ENCODE data around the gene HCFC1.

HCFC1 gene

DNA sequence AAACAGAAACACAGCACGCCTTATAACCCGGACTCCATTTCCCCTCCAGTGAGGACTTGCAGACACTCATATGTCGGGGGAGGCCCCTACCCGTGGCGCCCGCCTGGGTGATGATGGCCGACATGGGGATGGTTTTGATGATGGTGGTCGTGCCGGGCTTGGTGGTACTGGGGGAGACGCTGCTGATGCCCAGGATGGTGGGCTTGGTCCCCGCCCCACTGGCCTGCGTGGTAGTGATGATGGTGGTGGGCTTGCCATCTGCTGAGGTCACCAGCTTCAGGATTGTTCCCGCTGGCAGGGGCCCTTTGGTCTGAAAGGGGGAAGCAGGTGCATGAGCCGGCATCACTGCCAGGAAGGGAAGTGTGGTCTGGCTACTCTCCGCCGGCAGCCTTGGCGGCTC is 14.4 kb downstream of the HCFC1 start:
- no peak for DNase-seq (ENCODE audit: low read depth)

DNA sequence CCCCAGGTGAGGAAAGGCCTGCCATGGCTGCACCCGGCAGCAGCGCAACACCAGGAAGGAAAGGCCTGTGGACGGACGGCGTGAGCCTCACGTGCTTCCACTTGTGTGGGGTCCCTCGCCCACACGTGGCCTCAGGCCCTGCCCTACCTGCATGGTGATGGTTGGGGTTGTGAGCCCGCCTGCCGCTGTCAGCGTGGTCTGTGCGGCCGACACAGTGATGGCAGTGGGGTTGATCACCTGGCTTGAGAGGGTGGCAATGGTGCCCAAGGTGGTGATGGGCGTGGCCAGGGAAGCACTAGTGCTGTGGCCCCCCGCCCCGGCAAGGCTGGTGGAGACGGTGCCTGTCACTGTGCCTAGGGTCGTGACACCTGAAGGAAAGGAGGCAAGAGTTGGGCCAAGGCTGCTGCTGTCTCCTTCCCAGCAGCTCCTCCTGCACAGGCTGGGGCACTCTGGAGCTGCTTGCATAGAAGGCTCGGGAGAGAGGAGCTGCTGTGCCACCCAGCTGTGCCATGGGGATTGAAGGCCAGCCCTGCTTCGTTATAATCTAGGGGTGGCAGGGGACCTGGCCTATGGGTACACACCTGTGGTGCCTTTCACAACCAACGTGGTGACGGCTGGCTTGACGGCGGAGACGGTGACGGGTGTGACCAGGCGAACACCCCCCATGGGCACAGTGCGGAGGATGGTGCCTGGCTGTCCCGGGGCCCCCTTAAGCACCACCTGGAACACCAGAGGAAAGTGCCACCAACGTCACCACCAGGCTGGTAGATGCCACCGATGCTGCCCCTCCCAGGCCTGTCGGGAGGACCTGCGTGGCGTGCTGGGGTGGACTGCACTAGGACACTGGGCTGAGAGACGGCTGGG is 15.3 kb downstream of the HCFC1 start:
- no peak for DNase-seq (ENCODE audit: low read depth)

DNA sequence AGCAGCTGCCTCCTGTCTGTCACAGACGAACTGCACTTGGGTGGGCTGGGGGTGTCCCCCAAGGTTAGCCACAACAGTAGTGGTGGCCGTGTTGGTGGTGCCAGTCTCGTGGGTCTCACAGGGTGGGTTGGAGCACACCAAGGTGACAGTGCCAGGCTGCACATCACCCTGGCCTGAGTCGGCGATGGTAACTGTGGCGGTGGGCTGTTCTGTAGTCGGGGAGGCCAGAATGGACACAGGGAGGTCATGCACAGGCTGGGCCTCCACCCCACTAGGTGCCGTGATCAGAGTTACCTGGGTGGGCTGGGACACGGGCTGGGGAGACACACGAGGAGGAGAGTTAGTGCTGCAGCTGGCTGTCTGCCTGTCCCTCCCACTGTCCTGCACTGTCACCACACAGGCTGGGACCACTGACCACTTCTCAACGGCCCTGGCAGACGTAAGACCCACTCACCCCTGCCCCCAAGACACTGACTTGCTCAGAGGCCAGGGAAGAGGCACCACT is 16.3 kb downstream of the HCFC1 start:
- no peak for DNase-seq (ENCODE audit: low read depth)

DNA sequence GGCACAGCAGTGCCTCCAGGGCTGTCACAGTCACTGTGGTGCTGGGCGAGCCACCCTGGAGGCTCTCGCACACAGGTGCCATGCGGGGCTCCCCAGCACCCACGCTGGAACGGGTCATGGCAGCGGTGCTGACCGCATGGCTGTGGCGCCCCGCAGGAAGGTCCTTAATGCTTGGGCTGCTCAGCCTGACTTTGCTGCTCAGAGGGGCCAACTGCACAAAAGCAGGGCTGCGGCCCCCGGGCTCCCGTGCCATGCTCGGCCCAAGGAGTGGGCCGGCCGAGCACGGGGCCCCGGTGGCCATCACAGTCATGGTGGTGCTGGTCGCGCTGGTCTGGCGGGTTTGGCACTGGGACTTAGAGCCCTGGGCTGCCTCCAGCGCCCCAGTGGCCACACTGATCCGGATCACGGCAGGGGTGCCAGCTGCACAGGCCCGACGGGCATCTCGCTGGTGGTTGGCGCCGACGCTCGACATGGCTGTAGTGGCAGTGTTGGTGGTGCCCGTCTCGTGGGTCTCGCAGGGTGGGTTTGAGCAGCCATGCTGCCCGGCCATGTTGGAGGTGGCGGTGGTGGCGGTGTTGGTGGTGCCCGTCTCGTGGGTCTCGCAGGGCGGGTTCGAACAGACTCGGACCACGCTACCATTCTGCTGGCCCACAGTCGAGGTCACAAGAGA is 16.9 kb downstream of the HCFC1 start:
- DNase-seq (ENCODE audit: low read depth): no peak

DNA sequence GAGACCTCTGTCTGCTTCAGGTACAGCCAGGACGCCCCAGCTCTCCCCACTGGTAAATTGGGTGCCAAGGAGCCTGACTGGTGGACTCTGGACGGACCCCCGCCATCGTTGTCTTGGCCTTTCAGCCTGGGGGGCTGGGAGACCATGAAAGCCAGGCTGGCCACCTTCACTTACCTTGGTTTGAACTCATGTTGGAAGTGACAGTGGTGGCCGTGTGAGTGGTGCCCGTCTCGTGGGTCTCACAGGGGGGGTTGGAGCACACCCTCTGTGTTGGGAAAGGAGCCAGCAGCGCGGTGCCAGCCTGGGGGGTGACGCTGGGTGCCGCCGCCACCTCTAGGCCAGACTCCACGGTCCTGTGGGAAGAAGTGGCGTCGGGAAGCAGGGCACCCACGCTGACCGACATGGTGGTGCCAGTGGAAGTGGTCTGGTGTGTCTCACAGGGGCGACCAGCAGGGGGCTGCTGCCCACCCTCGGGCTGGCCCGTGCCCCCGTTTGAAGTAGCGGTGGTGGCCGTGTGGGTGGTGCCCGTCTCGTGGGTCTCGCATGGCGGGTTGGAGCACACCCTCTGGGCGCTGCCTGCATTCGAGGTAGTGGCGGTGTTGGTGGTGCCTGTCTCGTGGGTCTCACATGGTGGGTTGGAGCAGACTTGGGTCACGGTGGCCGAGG is 17.6 kb downstream of the HCFC1 start:
- no peak for DNase-seq (ENCODE audit: low read depth)

DNA sequence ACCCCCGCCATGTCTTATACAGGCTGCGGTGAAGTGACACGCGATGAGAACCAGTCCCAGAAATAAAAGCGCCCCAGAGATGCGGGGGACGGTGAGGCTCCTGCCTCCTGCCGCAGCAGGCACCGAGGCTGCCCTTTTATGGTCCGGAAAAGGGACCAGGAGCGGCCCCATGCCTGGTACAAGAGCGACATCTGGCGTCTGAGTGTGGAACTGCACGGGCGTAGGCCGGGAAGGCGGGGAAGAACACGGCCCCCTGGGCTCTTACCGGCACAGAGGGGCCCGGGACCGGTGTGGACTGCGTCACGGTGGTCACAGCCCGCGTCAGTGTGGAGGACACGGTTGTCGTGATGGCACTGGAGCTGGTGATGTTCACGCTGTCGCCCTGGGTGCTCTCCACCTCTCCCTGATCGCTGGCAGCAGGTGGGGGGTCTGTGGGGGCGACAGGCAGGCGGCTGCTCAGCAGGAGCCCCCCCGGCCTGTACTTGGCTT is 18.2 kb downstream of the HCFC1 start:
- DNase-seq (ENCODE audit: low read depth): peak; percentile 64

DNA sequence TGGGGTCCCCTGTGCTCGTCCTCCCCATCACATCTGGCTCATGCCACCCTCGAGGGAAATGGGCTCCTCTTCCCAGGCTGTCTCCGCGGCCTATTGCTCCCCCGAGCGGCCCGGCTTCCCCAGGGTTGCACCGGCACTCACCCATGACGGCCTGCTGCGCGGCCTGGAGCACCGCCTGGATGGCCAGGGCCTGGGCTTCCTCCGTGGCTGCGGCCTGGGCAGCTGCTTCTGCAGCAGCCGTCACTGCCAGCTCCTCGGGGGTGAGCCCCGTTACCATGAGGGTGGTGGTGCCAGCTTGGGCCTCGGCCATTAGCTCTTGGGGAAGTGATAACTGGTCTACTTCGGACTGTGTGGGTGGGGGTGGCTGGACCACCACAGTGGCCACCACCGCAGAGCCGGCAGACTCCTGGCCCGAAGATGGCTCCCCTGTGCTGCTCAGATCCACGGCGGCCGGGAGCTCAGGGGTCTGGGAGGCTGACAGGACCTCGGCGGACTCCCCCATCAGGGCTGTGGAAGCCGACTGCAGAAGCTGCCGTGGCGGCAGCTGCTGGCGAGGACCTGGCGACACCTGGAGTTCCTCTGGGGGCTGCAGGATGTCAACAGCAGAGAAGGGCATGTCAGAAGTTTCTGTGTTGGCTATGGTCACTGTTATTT is 19.1 kb downstream of the HCFC1 start:
- DNase-seq (ENCODE audit: low read depth): no peak

DNA sequence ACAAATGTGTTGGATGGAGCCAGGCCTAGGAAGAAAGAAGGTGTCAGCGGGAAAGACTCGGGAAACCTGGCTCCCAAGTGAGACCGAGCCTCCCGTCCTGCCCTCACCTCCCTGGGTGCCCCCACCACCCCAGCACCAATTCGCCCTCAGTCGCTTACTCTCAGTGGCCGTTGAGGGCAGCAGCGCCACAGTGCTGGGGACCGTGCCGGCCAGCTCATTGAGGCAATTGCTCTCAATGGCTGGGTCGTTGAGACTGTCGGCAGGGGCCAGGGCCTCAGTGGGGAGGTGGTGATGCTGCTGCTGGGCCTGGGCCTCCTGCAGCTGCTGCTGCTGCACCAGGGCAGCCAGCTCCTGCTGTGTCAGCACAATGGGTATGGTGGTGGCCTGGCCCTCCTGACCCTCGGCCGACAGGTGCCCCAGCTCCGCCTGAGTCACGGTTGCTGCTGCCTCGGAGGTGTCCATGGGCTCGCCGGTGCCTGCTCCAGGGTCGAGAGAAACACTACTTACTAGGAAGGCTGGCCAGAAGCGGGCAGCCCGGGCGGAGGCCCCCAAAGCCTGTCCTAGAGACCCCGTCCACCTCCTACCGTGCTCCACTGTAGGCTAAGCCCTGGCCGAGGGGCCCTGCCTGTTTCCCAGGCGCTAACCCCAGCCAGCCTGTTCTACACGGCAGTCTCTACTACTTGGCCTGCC is 19.8 kb downstream of the HCFC1 start:
- DNase-seq (ENCODE audit: low read depth): no peak

DNA sequence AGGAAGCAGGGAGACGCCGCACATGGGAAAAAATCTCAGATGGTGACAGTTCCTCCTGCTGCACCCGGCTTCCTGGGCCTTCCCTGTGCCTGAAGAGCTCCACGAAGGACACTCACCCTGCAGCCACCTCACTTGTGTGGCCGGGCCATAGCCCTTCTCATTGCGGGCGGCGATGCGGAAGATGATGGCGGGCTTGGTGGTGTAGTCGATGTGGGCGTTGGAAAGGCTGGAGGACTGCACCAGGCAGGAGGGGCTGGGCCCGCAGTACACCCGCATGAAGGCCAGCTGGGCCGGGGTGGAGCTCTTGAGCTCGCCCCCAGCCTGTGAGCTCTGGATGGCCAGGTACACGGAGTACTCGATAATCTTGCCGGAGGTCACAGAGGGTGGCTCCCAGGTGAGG is 21.5 kb downstream of the HCFC1 start:
- DNase-seq (ENCODE audit: low read depth): no peak

DNA sequence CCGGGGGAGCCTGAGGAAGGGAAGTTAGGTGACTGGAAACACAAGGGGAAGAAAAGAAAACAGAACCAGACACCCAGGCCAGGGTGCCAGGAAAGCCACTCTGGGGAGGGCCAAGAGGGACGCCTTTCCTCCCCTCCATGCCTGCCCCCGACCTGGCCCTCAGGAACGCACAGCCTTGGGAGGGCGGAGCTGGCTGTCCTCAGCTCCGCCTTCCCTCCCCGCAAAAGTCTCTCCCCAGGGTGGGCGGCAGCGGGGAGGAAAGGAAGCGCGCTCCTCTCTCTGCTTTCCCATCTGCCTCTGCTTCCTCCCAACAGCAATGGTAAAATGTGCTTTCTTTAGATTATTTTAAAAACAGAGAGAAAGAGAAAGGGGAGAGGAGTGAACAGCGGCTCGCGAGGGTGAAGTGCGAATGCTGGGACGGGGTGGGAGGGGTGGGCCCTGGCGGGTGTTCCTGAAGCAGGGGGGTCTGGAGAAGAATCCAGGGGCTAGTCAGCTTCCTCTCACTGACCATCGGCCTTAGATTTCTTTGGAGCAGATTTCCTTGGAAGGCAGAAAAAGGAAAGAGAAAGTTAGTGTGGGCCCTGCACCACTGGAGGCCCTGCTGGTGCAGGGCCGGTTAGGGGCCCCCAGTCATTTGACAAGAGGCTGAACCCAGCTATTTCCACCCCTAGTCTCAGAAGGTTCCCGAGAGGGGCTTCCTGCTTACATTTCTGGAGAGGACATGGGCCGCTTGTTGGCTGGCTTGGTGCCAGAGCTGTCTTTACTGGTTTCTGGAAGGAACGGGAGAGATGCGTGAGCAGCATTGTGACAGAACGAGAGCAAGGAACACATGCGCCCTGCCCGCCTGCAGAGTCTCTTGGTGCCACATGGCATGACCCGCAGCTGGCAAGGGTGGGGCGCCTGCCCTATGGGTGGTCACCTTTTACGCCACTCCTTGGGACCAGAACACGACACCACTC is 22.5 kb downstream of the HCFC1 start:
- DNase-seq (ENCODE audit: low read depth): no peak

DNA sequence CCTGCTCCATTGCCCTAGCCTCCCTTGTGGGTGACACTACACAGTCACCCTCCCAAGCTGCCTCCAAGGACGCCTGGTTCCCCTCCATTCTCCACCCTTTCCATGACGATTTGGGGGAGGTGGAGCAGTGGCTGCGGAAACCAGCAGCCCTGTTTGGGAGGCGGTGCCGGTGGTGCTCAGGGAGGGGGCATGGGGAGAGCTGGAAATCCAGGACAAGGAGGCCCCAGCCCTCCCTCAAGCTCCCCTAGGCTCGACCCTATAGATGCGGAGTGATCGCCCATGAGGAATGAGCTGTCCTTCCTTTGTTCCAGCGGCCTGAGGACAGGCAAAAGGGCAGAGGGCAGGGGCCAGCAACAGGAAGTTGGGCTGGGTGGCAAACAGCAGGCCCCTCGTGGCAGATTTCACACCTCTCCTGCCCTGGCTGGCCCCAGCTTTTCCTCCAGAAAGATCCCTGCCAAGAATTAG is 23.6 kb downstream of the HCFC1 start:
- DNase-seq (ENCODE audit: low read depth): no peak

DNA sequence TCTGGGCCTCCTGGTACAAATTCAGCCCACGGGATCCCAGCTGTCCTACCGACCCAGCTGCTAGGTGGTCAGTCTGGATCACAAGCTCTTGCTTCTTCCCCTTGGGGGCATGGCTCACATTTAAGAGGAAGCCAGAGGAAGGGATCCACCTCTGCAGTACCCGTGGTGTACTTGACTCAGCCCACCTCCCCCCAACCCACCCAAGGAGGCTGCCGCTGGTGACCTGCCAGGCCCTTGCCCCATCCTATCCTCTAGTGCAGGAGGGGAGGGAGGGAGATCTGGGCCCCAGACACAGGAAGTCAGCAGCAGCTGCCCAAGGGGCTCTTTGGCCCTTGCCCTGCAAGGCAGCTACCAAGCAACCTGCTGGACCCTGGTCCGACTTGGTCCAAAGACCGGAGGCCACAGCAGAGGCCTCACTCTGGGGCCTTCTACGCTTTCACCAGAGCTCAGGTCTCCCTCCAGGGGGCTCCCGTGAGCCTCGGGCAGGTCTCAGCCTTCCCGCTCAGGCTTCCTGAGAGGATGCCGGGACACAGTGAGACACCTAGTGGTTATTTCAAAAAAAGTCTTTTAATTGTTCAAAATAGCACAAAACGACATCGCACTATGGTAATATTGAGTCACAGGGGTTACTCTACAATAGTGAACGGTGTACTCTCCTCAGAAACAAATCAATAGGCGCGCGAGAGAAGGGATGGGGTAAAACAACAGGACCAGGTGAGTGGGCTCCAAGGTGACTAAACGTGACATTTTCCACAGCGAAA is 24.4 kb downstream of the HCFC1 start:
- DNase-seq (ENCODE audit: low read depth): peak; percentile 72

DNA sequence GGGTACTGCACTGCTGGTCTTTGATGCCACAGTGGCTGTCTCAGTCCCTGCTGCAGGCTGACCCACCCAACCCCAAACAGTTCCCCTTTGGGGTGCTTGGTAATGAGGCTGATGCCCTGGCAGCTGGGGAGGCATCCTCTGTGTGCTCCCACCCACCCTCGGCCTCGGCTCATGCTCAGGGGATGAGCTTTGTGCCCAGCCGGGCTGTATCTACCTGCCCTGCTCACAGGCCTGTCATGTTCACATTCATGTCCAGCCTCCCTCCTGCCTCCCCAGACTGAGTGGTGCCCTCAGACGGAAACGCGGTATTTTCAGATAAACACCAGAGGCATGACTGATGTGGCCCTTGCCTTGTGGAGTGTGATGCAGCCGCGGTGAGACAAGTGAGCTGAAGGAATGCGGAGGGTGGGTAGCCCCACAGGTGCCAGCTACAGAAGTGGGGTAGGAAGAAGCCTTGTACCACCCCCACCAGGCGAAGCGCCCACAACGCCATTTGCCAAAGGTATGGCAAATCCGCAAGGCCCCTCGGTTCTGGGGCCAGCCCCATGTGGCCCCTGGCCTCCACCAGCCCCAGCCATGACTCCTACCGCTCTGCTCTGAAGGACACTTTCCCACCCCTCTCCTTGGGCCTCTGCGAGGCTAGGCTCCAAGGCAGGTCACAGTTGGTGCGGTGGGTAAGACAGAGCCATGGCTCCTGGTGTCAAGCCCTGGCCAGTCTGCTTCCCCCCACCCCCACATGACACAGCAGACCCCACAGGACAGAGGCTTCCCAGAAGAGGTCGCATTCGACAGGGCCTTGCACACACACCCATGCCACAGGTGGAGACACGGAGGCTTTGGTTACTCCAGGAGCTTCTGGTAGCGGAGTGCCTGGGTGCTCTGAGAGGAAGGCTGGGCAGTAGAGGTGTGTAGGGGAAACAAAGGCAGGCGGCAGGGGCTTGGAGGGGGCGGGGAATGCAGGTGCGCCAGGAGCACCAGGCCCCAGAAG is 25.4 kb downstream of the HCFC1 start:
- DNase-seq (ENCODE audit: low read depth): no peak

DNA sequence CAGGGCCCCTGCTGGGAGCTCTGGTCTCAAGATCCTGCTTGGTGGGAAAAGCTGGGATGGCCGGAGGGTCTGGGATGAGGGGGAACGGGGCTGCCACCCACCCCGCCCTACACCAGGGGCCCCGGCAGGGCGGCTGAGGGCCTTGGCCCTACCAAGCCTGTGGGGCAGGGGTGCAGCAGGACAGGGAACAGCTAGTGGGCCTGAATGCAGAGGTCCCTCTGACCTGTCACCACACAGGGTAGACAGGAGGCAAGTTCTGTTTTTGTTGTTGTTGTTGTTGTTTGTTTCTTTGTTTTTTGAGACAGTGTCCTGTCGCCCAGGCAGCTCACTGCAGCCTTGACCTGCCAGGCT is 26.8 kb downstream of the HCFC1 start:
- DNase-seq (ENCODE audit: low read depth): no peak

DNA sequence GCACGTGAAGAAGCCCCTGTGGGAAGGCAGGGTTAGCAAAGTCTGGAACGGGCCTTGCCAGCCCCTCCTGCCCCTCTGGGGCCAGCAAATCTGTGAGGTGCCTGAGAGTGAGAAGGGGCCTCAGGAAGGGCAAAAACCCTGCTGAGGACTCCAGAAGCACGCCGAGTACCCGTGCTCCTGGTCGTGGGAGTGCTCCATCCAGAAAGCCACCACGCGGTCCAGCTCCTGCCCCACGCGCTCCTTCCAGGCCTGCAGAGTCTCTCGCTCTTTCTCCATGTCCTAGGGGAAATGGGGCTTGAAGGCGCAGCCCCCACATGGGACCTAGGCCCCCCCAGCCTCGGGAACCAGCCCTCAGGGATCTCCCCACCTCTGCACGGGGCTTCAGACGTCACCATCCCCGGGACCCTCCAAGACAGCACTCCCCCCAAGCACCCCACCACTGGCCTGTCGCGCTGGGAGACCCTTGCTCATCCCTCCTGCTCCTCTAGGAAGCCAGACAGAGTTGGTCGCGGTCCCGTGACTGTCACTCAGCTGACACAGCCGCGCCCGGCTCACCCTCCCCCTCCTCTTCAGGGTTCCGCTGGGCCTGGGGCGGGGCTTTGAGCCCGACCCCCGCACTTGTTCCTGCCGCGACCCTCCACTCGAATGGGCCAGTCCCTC is 27.3 kb downstream of the HCFC1 start, which contains the start of gene RENBP:
Gene RENBP (minus strand): TSS at position 504 of the 660 bp plus-strand sequence. CDS start 33 bp downstream, at position 471.
- peak; percentile 28 for DNase-seq (ENCODE audit: low read depth)

DNA sequence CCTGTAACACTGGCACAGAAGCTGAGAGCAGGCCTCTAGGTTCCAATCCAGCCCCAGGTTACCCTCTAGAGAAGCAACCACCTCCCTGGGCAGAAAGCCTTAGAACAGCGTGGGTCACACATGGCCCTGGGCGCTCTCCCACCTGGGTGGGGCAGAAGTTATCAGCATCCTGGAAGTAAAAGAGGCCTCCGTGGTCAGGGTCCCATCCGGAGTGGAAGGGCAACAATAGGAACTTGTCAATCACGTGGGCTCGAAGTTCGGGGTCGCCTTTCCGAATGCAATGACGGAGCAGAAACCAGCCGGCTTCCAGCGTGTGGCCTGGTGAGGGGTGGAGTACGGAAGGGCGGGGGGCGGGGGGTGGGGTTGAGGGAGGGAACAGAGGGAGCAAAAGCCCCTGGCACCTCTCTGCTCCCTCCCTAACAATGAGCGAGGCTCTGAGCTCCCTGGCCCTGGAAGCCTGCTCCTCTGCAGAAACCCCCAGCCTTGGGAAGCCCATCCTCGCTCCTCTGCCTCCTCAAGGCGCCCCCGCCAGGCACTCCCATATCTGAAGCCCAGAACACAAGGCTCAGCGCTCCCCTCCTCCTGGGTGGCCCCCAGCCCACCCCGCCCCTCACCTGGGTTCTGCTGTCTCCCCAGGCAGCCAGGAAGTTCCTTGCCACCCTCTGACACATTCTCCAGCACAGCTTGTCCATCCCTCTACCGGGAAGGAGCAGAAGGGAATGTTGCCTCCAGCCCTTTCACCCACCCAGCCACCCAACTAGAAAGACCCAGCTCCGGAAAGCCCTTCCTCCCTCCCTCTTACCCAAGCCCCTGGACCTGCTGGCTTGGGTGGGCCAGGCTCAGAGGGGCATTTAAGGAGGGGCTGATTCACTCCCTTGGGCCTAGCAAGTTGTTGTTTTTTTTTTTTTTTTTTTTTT is 30.0 kb downstream of the HCFC1 start:
- DNase-seq (ENCODE audit: low read depth): no peak

DNA sequence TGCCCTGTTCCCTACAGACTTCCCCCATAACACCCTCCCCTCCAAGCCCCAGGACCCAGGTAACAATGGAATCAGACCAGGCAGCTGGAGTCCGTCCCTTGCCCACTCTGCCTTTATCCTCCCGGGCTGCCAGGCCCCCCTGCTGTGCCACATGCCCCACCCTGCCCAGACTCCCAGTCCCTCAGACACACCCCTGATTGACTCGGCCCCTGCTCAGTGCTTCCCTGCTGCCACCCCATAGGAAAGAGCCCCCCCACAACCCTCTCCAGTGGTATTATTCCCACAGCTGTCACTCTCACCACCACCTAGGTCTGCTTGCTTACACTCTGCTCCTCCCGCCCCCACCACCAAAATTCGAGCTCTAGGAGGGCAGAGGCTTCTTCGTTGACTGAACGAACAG is 32.0 kb downstream of the HCFC1 start:
- no peak for DNase-seq (ENCODE audit: low read depth)
